ENCODE measurements around the gene OSBPL9.

The OSBPL9 gene, protein sequence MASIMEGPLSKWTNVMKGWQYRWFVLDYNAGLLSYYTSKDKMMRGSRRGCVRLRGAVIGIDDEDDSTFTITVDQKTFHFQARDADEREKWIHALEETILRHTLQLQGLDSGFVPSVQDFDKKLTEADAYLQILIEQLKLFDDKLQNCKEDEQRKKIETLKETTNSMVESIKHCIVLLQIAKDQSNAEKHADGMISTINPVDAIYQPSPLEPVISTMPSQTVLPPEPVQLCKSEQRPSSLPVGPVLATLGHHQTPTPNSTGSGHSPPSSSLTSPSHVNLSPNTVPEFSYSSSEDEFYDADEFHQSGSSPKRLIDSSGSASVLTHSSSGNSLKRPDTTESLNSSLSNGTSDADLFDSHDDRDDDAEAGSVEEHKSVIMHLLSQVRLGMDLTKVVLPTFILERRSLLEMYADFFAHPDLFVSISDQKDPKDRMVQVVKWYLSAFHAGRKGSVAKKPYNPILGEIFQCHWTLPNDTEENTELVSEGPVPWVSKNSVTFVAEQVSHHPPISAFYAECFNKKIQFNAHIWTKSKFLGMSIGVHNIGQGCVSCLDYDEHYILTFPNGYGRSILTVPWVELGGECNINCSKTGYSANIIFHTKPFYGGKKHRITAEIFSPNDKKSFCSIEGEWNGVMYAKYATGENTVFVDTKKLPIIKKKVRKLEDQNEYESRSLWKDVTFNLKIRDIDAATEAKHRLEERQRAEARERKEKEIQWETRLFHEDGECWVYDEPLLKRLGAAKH

DNA sequence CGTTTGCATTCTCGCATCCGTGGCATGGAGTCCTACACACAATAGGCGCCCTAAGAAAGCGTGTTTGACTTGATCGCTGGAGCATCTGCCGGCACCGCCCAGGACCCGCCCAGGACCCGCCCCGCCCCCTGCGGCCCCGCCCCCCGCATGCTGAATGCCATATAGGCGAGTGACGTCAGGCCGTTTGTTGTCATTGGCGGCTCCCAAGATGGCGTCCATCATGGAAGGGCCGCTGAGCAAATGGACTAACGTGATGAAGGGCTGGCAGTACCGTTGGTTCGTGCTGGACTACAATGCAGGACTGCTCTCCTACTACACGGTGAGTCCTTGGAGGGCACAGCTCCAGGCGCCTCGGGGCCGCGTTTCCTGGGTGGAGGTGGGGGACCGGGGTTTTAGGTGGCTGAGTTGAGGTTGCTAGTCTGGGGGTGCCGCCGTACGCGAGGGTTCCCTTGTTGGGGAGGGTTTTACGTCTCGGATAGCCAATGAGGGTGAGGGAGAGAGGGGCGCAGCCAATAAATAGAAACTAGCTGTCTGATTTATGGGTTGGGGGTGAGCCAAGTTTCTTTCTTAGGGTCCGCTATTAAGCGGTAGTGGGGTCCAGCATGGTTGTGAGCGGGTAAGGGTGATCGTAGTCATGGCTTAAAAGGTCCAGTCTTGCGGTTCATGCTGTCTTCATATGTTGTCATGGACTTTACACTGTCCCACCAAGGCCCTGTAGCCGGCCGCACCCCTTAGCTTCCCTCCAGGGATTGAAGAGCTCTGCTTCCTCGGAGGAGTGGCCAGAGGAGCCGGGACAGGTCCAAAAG, at the start of gene OSBPL9:
Gene OSBPL9, plus strand, starts transcription at position 190 of the 806 bp plus-strand sequence. Its CDS starts 19 bp downstream, at position 209.
- DNase-seq (ENCODE audit: low read depth), result peak; percentile 81

DNA sequence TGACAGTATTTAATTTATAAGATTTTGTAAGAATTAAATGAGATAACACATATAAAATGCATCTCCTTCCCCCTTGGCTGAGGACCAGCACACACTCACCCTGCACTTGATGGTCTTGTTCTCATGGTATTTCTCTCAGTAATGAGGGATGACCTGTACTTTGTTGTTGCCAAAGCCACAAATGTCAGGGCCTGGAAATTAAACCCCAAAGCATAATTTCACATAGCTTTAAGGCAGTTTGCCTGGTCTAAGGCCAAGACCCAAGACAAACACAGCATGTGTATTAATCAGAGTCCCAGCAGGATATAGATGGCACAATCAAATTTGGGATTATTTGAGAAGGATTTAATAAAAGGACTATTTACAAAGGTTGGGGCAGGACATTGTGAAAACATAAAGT, 49.2 kb upstream of the OSBPL9 start:
- DNase-seq (ENCODE audit: low read depth), result peak; percentile 96

DNA sequence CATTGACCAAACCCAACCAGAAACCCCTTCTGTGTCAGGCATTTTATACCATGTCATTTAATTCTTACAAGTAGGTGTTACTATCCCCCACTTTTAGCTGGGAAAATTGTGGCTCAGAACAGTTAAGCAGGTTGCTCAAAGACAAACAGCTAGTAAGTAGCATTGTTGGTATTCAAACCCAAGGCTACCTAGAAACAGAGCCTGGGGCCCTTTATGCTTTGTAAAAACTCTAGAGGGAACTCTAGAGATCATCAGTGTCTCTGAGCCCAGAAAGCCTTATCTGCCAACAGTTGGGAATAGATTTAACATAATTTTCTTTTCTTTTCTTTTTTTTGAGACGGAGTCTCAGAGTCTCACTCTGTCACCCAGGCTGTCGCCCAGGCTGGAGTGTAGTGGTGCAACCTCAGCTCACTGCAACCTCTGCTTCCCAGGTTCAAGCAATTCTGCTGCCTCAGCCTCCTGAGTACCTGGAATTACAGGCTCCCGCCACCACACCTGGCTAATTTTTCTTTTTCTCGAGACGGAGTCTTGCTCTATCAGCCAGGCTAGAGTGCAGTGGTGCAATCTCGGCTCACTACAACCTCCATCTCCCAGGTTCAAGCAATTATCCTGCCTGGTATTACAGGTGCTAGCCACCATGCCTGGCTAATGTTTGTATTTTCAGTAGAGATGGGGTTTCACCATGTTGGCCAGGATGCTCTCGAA, 48.5 kb upstream of the OSBPL9 start:
- DNase-seq (ENCODE audit: low read depth), result no peak

- no peak for DNase-seq (ENCODE audit: low read depth)
Measured at GRCh38 chr1:51569284-51570062, 47.4 kb upstream of the OSBPL9 start.

DNA sequence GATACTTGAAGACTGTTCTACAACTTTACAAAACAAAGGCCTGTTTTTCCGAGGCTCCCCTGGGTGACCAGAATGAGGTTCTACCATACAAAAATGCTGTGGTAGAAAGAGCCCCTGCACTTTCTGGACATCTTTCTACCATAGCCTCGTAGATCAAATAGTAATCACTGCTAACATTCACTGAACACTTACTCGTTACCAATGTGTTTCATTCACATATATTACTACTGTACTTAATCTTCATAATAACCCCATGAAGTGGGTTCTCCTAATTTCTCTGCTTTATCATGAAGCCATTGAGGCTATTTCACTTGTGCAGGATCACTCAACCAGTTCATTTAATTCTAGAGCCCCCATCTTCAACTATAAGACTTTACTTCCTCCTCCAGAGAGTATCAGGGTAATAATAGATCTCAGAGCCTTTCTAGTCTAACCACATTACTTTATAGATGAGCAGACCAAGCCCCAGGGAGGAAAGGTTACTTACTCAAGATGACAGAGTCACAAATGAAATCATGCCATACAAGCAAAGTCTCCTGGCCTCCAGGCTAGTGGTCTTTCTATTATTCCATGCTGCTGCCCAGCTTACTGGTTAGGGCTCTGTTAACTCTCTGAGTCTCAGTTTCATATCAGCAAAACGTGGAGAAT, 46.7 kb upstream of the OSBPL9 start:
- DNase-seq (ENCODE audit: low read depth), result no peak

DNA sequence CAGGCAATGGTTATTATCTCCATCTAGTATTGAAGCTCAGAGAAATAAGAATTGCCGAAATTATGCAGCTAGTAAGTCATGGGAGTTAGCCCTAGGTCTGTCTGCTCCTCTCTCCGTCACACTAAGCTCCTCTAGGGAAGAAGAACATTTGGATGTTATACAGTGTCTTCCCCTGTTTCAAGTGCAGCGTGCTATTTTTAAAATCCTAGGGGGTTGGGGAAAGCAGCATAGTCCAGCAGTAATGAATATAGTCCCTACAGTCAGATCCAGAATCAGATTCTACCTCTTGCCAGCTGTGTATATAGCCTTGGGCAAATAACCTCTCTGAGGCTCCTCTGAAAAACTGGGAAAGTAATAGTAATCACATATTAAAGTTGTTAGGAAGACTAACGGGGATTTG, 44.5 kb upstream of the OSBPL9 start:
- no peak for DNase-seq (ENCODE audit: low read depth)

DNA sequence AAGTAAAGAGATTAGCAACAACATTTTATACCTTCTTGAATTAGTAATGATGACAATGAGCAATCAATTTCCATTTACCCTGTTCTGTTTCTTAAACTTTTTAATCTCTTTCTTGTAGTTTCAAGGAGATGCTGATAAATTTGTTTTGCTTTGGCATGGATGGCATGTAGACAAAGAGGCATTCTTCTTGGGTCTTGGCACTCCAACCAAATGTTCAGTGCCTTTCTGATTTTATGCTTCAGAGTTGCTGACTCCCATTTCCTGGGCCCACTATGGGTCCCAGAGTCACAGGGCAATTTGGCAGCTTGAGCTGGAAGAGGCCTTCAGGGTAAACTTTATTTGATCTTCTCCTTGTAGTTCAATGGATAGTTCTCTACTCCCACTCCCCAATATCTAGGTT, 42.1 kb upstream of the OSBPL9 start:
- DNase-seq (ENCODE audit: low read depth), result no peak

DNA sequence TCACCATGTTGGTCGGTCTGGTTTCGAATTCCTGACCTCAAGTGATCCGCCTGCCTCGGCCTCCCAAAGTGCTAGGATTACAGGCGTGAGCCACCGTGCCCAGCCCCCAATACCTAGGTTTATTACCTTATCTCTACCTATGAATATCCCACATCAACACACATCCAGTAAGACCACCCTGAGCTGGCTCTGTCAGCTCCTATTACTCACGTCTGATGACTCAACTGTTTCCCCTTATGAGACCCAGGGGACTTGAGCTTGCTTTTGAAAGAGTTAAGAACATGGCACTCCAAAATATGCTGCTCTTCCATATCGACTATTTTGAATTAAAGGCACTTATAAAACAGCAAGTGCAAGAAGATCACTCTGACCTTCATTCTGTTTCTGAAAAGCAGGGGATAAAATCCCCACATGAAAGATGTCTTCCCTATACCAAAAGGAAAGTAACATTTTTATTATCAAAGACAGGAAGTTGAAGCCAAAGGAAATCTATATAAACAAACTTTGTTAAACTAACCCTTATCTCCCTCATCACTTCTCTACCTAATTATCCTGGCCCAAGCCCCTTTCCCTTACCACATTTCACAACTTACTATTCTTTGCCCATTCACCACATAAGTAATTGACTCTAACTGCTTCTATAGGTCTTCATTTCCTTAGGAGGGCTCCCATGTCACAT, 41.3 kb upstream of the OSBPL9 start:
- no peak for DNase-seq (ENCODE audit: low read depth)

- DNase-seq (ENCODE audit: low read depth), result no peak
Measured at GRCh38 chr1:51576085-51576444, 40.8 kb upstream of the OSBPL9 start.

- DNase-seq (ENCODE audit: low read depth), result no peak
Measured at GRCh38 chr1:51576923-51577322, 40.0 kb upstream of the OSBPL9 start.

DNA sequence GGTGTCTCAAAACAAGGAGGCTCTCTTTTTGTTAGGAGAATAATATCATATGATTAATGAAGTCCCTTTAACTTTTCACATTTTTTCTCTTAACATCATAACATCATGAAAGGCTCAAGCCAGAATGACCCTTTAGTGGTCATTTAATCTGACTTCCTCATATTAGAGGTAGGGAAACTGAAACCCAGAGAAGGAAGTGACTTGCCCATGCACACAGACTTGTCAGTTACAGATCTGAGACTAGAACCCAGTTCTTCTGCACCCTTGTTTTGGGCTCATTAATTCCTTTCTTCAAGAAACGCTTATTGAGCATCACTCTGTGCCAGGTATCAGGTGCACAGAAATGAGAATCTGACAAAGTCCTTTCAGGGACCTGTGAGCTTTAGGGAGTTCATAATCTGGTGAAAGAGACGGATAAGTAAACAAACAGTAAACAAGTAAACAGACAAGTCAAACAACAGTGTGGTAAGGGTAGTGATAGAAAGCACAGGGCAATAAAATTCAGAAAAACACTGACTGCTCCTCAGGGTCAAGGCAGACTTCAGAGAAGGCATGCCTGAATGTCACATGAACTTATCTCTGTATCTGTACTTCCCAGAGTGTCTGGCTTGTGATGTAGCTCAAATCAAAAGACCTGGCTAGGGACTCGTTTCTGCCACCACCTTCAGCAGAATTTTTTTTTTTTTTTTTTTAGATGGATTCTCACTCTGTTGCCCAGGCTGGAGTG, 38.3 kb upstream of the OSBPL9 start:
- DNase-seq (ENCODE audit: low read depth), result no peak

GRCh38 chr1:51581238-51581637, 35.7 kb upstream of the OSBPL9 start:
- DNase-seq (ENCODE audit: low read depth), result no peak

DNA sequence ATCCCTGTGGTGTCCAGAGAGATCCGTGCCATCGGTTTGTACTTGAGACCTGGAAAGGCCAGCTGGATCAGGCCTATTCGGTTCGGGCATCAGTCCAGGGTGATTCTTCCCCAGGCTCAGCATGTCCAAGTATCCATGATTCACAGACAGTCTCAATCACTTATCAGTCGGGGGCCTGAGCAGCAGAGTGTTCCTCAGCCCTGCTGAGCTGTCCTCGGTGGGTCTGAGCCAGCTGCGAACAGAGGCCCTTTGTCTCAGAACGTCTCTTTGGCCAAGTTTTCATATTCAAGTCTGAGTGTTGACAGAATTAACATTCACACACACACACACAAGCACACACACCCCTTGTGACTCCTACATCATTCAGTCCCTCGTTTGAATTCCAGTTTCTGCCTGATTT, 33.4 kb upstream of the OSBPL9 start:
- DNase-seq (ENCODE audit: low read depth), result peak; percentile 29

GRCh38 chr1:51584021-51584420, 32.9 kb upstream of the OSBPL9 start:
- DNase-seq (ENCODE audit: low read depth), result no peak

DNA sequence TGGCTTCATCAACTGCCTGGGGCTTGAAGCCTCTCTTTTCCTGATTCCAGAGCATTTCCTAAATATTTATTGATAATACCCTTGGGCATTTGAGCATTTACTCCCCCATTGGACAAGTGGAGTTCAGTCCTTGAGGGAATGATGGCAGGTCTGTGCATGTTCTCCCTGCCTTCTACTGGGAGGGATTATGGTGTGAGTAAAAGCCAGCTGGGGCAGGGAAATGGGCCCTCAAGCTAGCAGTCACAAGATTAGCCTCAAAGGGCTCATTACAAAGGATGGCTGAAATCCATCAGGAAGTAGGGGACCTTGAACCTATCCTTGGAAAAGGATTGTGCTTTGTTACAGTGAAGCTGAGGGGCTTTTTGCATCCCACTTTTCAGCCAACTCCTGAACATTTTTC, 24.2 kb upstream of the OSBPL9 start:
- no peak for DNase-seq (ENCODE audit: low read depth)

GRCh38 chr1:51594716-51595115, 22.2 kb upstream of the OSBPL9 start:
- no peak for DNase-seq (ENCODE audit: low read depth)

- peak; percentile 25 for DNase-seq (ENCODE audit: low read depth)
Measured at GRCh38 chr1:51600529-51600928, 16.4 kb upstream of the OSBPL9 start.

- DNase-seq (ENCODE audit: low read depth), result no peak
Measured at GRCh38 chr1:51600965-51601364, 15.9 kb upstream of the OSBPL9 start.

GRCh38 chr1:51605961-51606723, 10.8 kb upstream of the OSBPL9 start:
- DNase-seq (ENCODE audit: low read depth), result no peak
